ENCODE measurements around the gene CXorf58. TPM values are rescaled to one million over a fixed set of nuclear protein-coding genes. Genes with fewer than 3 reads are reported as not detected.
"Not testable (repeated sequence)": the region's sequence is repeated elsewhere in the genome, so short reads cannot be mapped to it uniquely, and the experiment has no call there.

The CXorf58 gene, protein sequence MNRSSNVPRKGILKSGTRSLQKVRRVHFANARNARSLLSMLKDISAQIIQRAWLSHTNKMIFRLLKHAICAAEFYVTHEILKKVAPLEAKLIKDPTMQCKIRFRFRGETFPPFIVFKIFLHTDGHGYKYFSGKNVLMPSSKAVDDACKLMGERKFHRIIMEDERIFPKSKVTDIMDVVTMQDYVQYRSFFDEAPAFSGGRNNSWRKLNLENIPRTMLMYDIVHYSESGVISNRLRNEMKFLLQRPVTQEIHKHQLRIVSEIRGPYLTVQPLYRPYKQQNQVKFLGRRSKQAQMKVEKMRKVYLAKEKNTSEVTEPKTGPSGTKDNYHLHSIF
- under 1 TPM in 1 of 2 donors, not detected in 1; 0.14 TPM for total RNA-seq

DNA sequence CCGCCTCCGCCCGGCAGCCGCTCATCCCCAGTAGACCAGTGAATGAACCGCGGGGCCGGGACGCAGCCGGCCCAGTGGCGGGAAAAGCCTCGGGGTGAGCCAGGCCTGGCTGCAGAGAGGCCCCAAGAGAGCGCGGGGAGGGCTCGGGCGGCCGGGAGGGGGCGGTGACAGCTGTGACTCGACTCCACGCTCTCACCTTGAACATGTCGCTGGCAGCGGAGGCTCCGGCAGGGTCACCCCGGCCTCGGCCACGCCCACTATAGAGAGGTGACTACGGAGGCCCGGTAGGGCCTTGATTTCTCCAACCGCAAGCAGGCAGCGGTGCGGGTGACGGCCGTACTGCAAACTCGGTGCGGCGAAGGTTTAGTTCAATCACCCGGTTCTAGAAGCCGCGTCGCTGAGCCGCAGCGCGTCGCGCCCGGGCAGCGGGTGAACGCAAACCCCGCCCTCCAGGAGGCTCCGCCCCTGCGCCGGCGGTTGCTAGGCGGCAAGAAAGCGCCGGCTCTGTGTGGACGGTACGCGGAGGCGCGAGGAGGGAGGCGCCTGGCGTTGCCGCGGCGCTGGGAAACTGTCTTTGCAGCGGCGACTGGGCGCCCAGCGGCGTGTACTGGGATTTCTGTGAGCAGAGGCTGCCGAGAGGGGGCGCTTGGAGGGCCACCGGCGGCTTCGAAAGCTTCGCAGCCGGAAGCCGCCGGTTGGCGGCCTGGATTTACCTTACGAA, at the start of gene CXorf58, which contains the start of gene APOO:
Gene CXorf58, plus strand, starts transcription at position 509 of the 721 bp plus-strand sequence. CDS start 2,297 bp downstream, outside the sequence.
Gene APOO, minus strand, starts transcription at position 441 of the 721 bp plus-strand sequence. Its CDS starts 236 bp downstream, at position 205.
- peak within 1 kb of the TSS; percentile 45 to 51 for H3K4me3 ChIP-seq
- peak within 1 kb of the TSS; percentile 82 to 87 for H3K27ac ChIP-seq
- no peaks in the 10 kb centered on the region for H3K36me3 ChIP-seq
- H3K27me3 ChIP-seq (replicated peaks; ENCODE audit: insufficient read depth) = no peaks in the 10 kb centered on the region
- intact Hi-C loops (cut with DNase I) = loop anchor here (10.0 kb wide), 3 partner anchors 117 to 237 kb away; partner anchors contain the start of genes EIF2S3, KLHL15 and ZFX
- H3K4me1 ChIP-seq (replicated peaks) = no peaks in the 10 kb centered on the region
- DNase-seq (ENCODE audit: low spot score) = peak; percentile 87
- WGBS = under 1% methylated on average over 51 of the region's 81 CpGs
- no peaks in the 10 kb centered on the region for H3K9me3 ChIP-seq
- TF ChIP-seq POLR2A (IDR thresholded peaks at IDR 0.05) (no peak), POLR2AphosphoS5 (IDR thresholded peaks at IDR 0.05) (peak; percentile 79)
- TF ChIP-seq, protein P1, sequence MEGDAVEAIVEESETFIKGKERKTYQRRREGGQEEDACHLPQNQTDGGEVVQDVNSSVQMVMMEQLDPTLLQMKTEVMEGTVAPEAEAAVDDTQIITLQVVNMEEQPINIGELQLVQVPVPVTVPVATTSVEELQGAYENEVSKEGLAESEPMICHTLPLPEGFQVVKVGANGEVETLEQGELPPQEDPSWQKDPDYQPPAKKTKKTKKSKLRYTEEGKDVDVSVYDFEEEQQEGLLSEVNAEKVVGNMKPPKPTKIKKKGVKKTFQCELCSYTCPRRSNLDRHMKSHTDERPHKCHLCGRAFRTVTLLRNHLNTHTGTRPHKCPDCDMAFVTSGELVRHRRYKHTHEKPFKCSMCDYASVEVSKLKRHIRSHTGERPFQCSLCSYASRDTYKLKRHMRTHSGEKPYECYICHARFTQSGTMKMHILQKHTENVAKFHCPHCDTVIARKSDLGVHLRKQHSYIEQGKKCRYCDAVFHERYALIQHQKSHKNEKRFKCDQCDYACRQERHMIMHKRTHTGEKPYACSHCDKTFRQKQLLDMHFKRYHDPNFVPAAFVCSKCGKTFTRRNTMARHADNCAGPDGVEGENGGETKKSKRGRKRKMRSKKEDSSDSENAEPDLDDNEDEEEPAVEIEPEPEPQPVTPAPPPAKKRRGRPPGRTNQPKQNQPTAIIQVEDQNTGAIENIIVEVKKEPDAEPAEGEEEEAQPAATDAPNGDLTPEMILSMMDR (IDR thresholded peaks at IDR 0.05) = peak; percentile 57 to 95 (median 74)

GRCh38 chrX:23859238-23859637, 48.6 kb upstream of the CXorf58 start:
- 94% methylated on average over 5 of the region's 7 CpGs for WGBS
- H3K4me3 ChIP-seq; H3K4me1 ChIP-seq (replicated peaks); H3K36me3 ChIP-seq; H3K27ac ChIP-seq; intact Hi-C loops (cut with DNase I); DNase-seq (ENCODE audit: low spot score); H3K9me3 ChIP-seq; H3K27me3 ChIP-seq (replicated peaks; ENCODE audit: insufficient read depth): not testable (repeated sequence)

GRCh38 chrX:23861215-23861896, 46.5 kb upstream of the CXorf58 start:
- H3K4me3 ChIP-seq = no peak overlapping the region
- WGBS = 83% methylated on average over 5 of the region's 6 CpGs
- H3K4me1 ChIP-seq (replicated peaks) = no peaks in the 10 kb centered on the region
- no peaks in the 10 kb centered on the region for H3K36me3 ChIP-seq
- no peaks in the 10 kb centered on the region for H3K9me3 ChIP-seq
- TF ChIP-seq, protein P1 (IDR thresholded peaks at IDR 0.05) = no peak
- TF ChIP-seq POLR2AphosphoS5 (IDR thresholded peaks at IDR 0.05) (no peak), POLR2A (IDR thresholded peaks at IDR 0.05) (no peak)
- intact Hi-C loops (cut with DNase I) = no loop called here
- DNase-seq (ENCODE audit: low spot score) = no peak
- H3K27ac ChIP-seq = no peak overlapping the region
- H3K27me3 ChIP-seq (replicated peaks; ENCODE audit: insufficient read depth) = no peaks in the 10 kb centered on the region

DNA sequence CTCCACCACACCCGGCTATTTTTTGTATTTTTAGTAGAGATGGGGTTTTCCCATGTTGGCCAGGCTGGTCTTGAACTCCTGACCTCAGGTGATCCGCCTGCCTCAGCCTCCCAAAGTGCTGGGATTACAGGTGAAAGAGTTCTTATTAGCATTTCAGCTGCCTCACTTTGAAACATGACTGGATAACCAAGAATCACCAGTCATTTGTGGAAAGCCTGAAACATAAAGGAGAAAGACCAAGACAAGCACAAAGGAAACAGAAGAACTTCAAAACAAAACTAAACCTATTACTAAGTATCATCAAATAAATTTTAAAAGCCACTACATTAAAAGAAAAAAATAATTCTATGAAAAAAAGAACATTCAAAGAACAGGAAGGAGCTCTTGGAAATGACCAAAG, 45.9 kb upstream of the CXorf58 start:
- H3K4me1 ChIP-seq (replicated peaks); intact Hi-C loops (cut with DNase I); H3K36me3 ChIP-seq; H3K9me3 ChIP-seq; DNase-seq (ENCODE audit: low spot score); H3K4me3 ChIP-seq; H3K27me3 ChIP-seq (replicated peaks; ENCODE audit: insufficient read depth); H3K27ac ChIP-seq: not testable (repeated sequence)
- 100% methylated on average over 2 of the region's 2 CpGs for WGBS

GRCh38 chrX:23864742-23865326, 43.0 kb upstream of the CXorf58 start:
- Histone ChIP-seq H3K36me3 (no peaks in the 10 kb centered on the region), H3K4me3 (no peak overlapping the region), H3K27me3 (replicated peaks; ENCODE audit: insufficient read depth) (no peaks in the 10 kb centered on the region), H3K4me1 (replicated peaks) (no peaks in the 10 kb centered on the region), H3K27ac (no peak overlapping the region), H3K9me3 (no peaks in the 10 kb centered on the region)
- 91% methylated on average over 3 of the region's 5 CpGs for WGBS
- DNase-seq (ENCODE audit: low spot score) = no peak
- intact Hi-C loops (cut with DNase I) = no loop called here
- TF ChIP-seq POLR2A (IDR thresholded peaks at IDR 0.05) = no peak
- TF ChIP-seq, protein P1 (IDR thresholded peaks at IDR 0.05) = no peak
- no peak for TF ChIP-seq POLR2AphosphoS5 (IDR thresholded peaks at IDR 0.05)
